HG02938 (cell line): Measurements from ENCODE around the gene GNB1L.

Source experiments
- ATAC-seq: cut with Tn5 transposase; IDR thresholded peaks from one replicate; pipeline ENCODE4 v1.9.1; 2021; ENCODE audit warnings: mild to moderate bottlenecking, moderate library complexity; ENCODE audit not compliant: unreplicated experiment

Gene GNB1L

DNA sequence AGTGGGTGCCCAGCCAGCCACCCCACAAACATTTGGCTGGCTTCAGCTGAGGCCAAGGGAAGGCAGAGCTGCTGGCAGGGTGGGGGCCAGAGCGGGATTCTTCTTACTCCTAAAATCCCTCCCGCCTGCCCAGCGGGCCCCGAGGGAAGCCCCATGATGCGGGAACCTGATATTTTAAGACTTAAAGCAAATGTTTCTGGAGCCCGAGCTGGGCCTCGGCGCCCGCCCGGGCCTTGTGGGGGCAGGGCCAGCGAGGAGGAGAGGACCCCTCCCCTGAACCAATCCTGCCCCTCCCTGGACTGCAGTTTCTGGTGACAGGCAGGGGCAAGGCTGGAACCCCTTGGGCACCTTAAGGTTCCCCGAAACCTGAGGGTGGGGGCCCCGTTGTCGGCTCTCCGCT is 114.1 kb downstream of the GNB1L start:
- no peak for ATAC-seq

GRCh38 chr22:19739911-19740449 is 114.7 kb downstream of the GNB1L start:
- ATAC-seq = no peak

- no peak for ATAC-seq
These were observed 115.2 kb downstream of the GNB1L start for GRCh38 chr22:19739448-19739895.

DNA sequence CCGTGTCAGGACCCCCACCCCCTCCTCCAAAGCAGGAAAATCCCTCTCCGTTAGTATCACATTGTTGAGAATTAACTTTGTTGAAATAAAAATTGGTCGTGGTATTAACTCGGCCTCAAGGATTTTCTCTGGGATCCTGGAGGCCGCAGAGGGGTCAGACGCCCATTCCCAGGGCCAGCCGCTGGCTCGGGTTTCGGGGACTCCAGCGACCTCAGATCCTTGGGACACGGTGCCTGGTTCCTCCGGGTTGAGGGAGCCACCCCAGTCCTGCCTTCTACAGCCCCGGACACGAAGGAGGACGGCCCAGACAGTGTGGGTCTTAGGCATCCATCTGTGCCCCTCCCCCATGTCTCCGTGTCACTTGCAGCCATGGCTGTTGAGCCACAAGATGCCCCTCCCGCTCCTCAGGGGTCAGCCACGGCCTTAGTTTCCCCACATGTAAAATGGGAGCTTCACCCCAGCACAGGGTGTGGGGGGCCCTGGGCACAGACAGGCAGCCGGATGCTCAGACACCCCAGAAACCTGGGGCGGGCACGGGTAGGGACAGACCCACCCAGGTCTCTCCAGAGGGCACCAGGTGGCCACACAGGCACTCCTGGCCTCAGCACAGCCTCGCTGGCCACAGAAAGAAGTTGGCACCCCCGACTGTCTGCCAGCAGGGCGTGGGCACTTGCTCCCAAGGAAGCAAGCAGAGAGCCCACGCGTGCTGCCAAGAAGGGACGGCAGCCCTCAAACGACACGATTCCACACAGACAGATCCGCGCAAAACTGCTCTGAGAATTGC is 115.8 kb downstream of the GNB1L start:
- no peak for ATAC-seq

- ATAC-seq = no peak
These were observed 116.6 kb downstream of the GNB1L start for GRCh38 chr22:19737846-19738663.

- no peak for ATAC-seq
These were observed 118.8 kb downstream of the GNB1L start for GRCh38 chr22:19735665-19736510.

- ATAC-seq = no peak
These were observed 119.8 kb downstream of the GNB1L start for GRCh38 chr22:19734837-19735382.

GRCh38 chr22:19734163-19734562 is 120.5 kb downstream of the GNB1L start:
- no peak for ATAC-seq

DNA sequence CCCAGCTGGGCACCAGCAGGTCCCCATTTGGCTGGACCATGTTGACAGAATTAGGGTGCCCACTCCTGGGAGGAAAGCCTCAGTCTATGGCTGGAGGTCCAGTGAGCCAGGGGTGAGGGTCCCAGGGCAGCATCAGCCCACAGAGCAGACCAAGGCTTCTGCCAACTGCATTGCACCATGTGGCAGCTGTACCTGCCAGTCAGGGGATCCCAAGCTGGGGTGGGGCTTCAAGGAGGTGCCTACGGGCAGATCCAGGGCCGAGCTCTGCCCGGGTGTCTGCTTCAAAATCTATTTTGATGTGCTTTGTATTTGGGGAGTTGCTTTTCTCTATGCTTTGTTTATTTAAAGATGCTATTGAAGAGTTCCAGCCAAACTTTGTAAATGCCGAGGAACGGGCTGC is 120.9 kb downstream of the GNB1L start:
- no peak for ATAC-seq
